ENCODE measurements around the gene TSR3. TPM values are rescaled to one million over a fixed set of nuclear protein-coding genes. Genes with fewer than 3 reads are reported as not detected.

The TSR3 gene
- total RNA-seq, 1 experiment from 2014 or later, result 52.7 TPM

GRCh38 chr16:1320658-1321240 lies 30.9 kb downstream of the TSR3 start:
- Histone ChIP-seq H4K20me1 (ENCODE audit: insufficient read depth) (peaks cover 4% of the 10 kb centered on the region; the same call in 1 of the 2 replicates), H3K9me2 (ENCODE audit: insufficient read depth) (no peaks in the 10 kb centered on the region), H3K9ac (ENCODE audit: low read length) (no peak overlapping the region), H2AFZ (ENCODE audit: low read depth, low read length, poor library complexity, severe bottlenecking) (no peak overlapping the region), H3K79me2 (ENCODE audit: insufficient read depth, low read length) (peaks cover 44% of the 10 kb centered on the region), H3K27me3 (ENCODE audit: insufficient read depth, low read length) (no peaks in the 10 kb centered on the region), H3K27ac (ENCODE audit: low read depth, low read length) (no peak overlapping the region), H3K36me3 (ENCODE audit: control insufficient read depth in 1 of 2, insufficient read depth in 2 of 2, low read length in 2 of 2) (peaks cover 48 to 55% of the 10 kb centered on the region in 2 experiments), H3K4me1 (ENCODE audit: control insufficient read depth in 1 of 2, insufficient read depth in 2 of 2, low read length in 2 of 2) (no peaks in the 10 kb centered on the region), H3K4me3 (replicated peaks in 1 of 2; ENCODE audit: low read depth in 1 of 2, low read length in 2 of 2) (no peak overlapping the region), H3K4me2 (ENCODE audit: low read length) (no peak overlapping the region), H3K9me3 (ENCODE audit: control insufficient read depth in 1 of 2, insufficient read depth in 1 of 2, low read depth in 1 of 2, low read length in 2 of 2) (no peaks in the 10 kb centered on the region)
- ATAC-seq, result no peak
- intact Hi-C loops (cut with micrococcal nuclease), result no loop called here
- ChIA-PET POLR2A (no interaction called here), CTCF (no interaction called here), RAD21 (ENCODE audit: low non-redundant PET in 1 of 2, low total read pairs in 2 of 2, uncharacterized antibody in 2 of 2, unreplicated experiment in 2 of 2) (no interaction called here)
- no TSS peak for BruUV-seq (replicated peaks)
- no peak for DNase-seq (ENCODE audit: low read depth, low spot score)
- TF ChIP-seq ELF1 (IDR thresholded peaks at IDR 0.05; ENCODE audit: borderline replicate concordance, low read depth) (no peak), CBX3 (IDR thresholded peaks at IDR 0.05; ENCODE audit: low read depth) (no peak), JUND (IDR thresholded peaks at IDR 0.05) (no peak), ZBTB33 (IDR thresholded peaks at IDR 0.05; ENCODE audit: extremely low read depth, insufficient replicate concordance, low read length) (no peak), ATF3 (IDR thresholded peaks at IDR 0.05) (no peak), CEBPB (IDR thresholded peaks at IDR 0.05; ENCODE audit: low read depth) (no peak), FOSL1 (IDR thresholded peaks at IDR 0.05; ENCODE audit: low read depth) (no peak), ZNF274 (IDR thresholded peaks at IDR 0.05; ENCODE audit: low read depth, low read length) (no peak)

GRCh38 chr16:1320097-1320496 lies 31.6 kb downstream of the TSR3 start:
- peaks cover 53 to 60% of the 10 kb centered on the region in 2 experiments for H3K36me3 ChIP-seq (ENCODE audit: control insufficient read depth in 1 of 2, insufficient read depth in 2 of 2, low read length in 2 of 2)
- ChIA-PET CTCF (no interaction called here), POLR2A (no interaction called here), RAD21 (ENCODE audit: low non-redundant PET in 1 of 2, low total read pairs in 2 of 2, uncharacterized antibody in 2 of 2, unreplicated experiment in 2 of 2) (no interaction called here)
- H3K4me2 ChIP-seq (ENCODE audit: low read length), result no peak overlapping the region
- H3K9me3 ChIP-seq (ENCODE audit: control insufficient read depth in 1 of 2, insufficient read depth in 1 of 2, low read depth in 1 of 2, low read length in 2 of 2), result no peaks in the 10 kb centered on the region
- H3K79me2 ChIP-seq (ENCODE audit: insufficient read depth, low read length), result peaks cover 51% of the 10 kb centered on the region
- H3K9me2 ChIP-seq (ENCODE audit: insufficient read depth), result no peaks in the 10 kb centered on the region
- BruUV-seq (replicated peaks), result no TSS peak
- H3K4me1 ChIP-seq (ENCODE audit: control insufficient read depth in 1 of 2, insufficient read depth in 2 of 2, low read length in 2 of 2), result no peaks in the 10 kb centered on the region
- H3K9ac ChIP-seq (ENCODE audit: low read length), result no peak overlapping the region
- no peak overlapping the region for H3K27ac ChIP-seq (ENCODE audit: low read depth, low read length)
- H3K27me3 ChIP-seq (ENCODE audit: insufficient read depth, low read length), result no peaks in the 10 kb centered on the region
- peaks cover 3% of the 10 kb centered on the region; the same call in 1 of the 2 replicates for H4K20me1 ChIP-seq (ENCODE audit: insufficient read depth)
- DNase-seq (ENCODE audit: low read depth, low spot score), result no peak
- intact Hi-C loops (cut with micrococcal nuclease), result no loop called here
- ATAC-seq, result no peak
- H3K4me3 ChIP-seq (replicated peaks in 1 of 2; ENCODE audit: low read depth in 1 of 2, low read length in 2 of 2), result no peak overlapping the region
- no peak overlapping the region for H2AFZ ChIP-seq (ENCODE audit: low read depth, low read length, poor library complexity, severe bottlenecking)
- no peak for TF ChIP-seq ZBTB33 (IDR thresholded peaks at IDR 0.05; ENCODE audit: extremely low read depth, insufficient replicate concordance, low read length)
- TF ChIP-seq EZH2 (IDR thresholded peaks at IDR 0.05), result no peak
- no peak for TF ChIP-seq REST (IDR thresholded peaks at IDR 0.05; ENCODE audit: low read depth)
- TF ChIP-seq CEBPB (IDR thresholded peaks at IDR 0.05; ENCODE audit: low read depth), result no peak
- no peak for TF ChIP-seq SIN3A (IDR thresholded peaks at IDR 0.05; ENCODE audit: low read depth)
- TF ChIP-seq POLR2AphosphoS5 (IDR thresholded peaks at IDR 0.05; ENCODE audit: low read depth, low read length), result no peak
- no peak for TF ChIP-seq SP1 (IDR thresholded peaks at IDR 0.05; ENCODE audit: low read depth)
